OCI-LY3 (cell line): ENCODE data around the gene MAPK14.

Source experiments
- CTCF ChIP-seq: fragments of 200-600, 300-600 bp; sonication (generic); IDR thresholded peaks from 2 replicates; pipeline ENCODE4 v1.5.1; 2014; ENCODE audit warnings: antibody characterized with exemption, low read length, low read depth
- EZH2phosphoT487 ChIP-seq: fragments of 200-600 bp; shearing (Covaris generic); IDR thresholded peaks from 2 replicates; pipeline ENCODE4 v1.6.1; 2018; ENCODE audit warnings: antibody characterized with exemption, mixed run types, low read depth

- no peak for TF ChIP-seq CTCF
- TF ChIP-seq EZH2phosphoT487, result no peak
Observed at GRCh38 chr6:36068012-36068392, 40.4 kb downstream of the MAPK14 start.
